HEK293 (cell line): ENCODE data around the gene TAF6L.
"Not testable (repeated sequence)": the region's sequence is repeated elsewhere in the genome, so short reads cannot be mapped to it uniquely, and the experiment has no call there.

Source experiments
- CTCF ChIA-PET: fragments of 350-600 bp; formaldehyde crosslinking; extraction: SDS; loops from one replicate; lab custom pipeline; 2021; ENCODE audit warnings: antibody characterized with exemption; lab: Yijun Ruan, JAX
- POLR2A ChIA-PET: fragments of 300-600 bp; formaldehyde crosslinking; extraction: SDS; loops from one replicate; lab custom pipeline; 2020; ENCODE audit warnings: antibody characterized with exemption, inconsistent platforms; lab: Yijun Ruan, JAX
- H3K27ac ChIP-seq: fragments of 200-500 bp; sonication (Bioruptor generic); 2 replicates; pipeline ENCODE4 v1.5.1; 2014; ENCODE audit warnings: low read depth, low read length, control low read depth, inconsistent platforms; ENCODE audit errors: extremely low read depth
- H3K36me3 ChIP-seq, 2 experiments: fragments of 200-500 bp in 1 of 2; sonication (Bioruptor generic) in 1 of 2; 1 replicate in 1 of 2; 2 replicates in 1 of 2; pipeline ENCODE4 v1.5.1; 2014 to 2017; ENCODE audit warnings: inconsistent platforms in 2 of 2, low read length in 2 of 2; ENCODE audit not compliant: control insufficient read depth in 2 of 2, insufficient read depth in 1 of 2
- H3K4me1 ChIP-seq: fragments of 200-500 bp; sonication (Bioruptor generic); 2 replicates; pipeline ENCODE4 v1.5.1; 2014; ENCODE audit warnings: mild to moderate bottlenecking, low read length, inconsistent platforms; ENCODE audit not compliant: control insufficient read depth, insufficient read depth
- H3K4me3 ChIP-seq: 2 replicates; pipeline ENCODE4 v1.5.1; 2011; ENCODE audit warnings: low read depth, mild to moderate bottlenecking, control low read depth, low read length, moderate library complexity
- H3K9me3 ChIP-seq: fragments of 200-500 bp; sonication (Bioruptor generic); 2 replicates; pipeline ENCODE4 v1.5.1; 2014; ENCODE audit warnings: low read depth, low read length, inconsistent platforms; ENCODE audit not compliant: control insufficient read depth, insufficient read depth
- AEBP2 ChIP-seq: fragments of 450-650 bp; formaldehyde crosslinking; IDR thresholded peaks from 2 replicates; pipeline ENCODE4 v1.5.1; 2016; ENCODE audit warnings: missing biosample characterization, missing genetic modification characterization, borderline replicate concordance
- GLI2 ChIP-seq: fragments of 450-650 bp; formaldehyde crosslinking; IDR thresholded peaks from 2 replicates; pipeline ENCODE4; 2017; ENCODE audit warnings: missing biosample characterization, missing genetic modification characterization, low read depth, borderline replicate concordance
- HOXC10 ChIP-seq: sonication (generic); formaldehyde crosslinking; IDR thresholded peaks from 2 replicates; pipeline ENCODE4 v1.8.1; 2023; ENCODE audit warnings: mild to moderate bottlenecking, missing genetic modification reagents
- REPIN1 ChIP-seq: fragments of 450-650 bp; formaldehyde crosslinking; IDR thresholded peaks from 2 replicates; pipeline ENCODE4 v1.5.1; 2017; ENCODE audit warnings: missing biosample characterization, missing genetic modification characterization, low read depth
- SCRT1 ChIP-seq: fragments of 450-650 bp; formaldehyde crosslinking; IDR thresholded peaks from 2 replicates; pipeline ENCODE4 v1.5.1; 2016; ENCODE audit warnings: missing biosample characterization, missing genetic modification characterization, borderline replicate concordance
- ZNF324 ChIP-seq: fragments of 450-650 bp; formaldehyde crosslinking; IDR thresholded peaks from 2 replicates; pipeline ENCODE4 v1.5.1; 2016; ENCODE audit warnings: missing biosample characterization, missing genetic modification characterization
- ZNF394 ChIP-seq: fragments of 450-650 bp; formaldehyde crosslinking; IDR thresholded peaks from 2 replicates; pipeline ENCODE4 v1.5.1; 2016; ENCODE audit warnings: missing biosample characterization, missing genetic modification characterization, mild to moderate bottlenecking, moderate library complexity, borderline replicate concordance
- ZNF449 ChIP-seq: fragments of 450-650 bp; formaldehyde crosslinking; IDR thresholded peaks from 2 replicates; pipeline ENCODE4 v1.5.1; 2017; ENCODE audit warnings: missing biosample characterization, mild to moderate bottlenecking, missing genetic modification characterization, moderate library complexity
- ZNF558 ChIP-seq: fragments of 450-650 bp; formaldehyde crosslinking; IDR thresholded peaks from 2 replicates; pipeline ENCODE4 v1.5.1; 2016; ENCODE audit warnings: missing biosample characterization, missing genetic modification characterization
- TF ChIP-seq, protein P1 (sequence below): fragments of 450-650 bp; IDR thresholded peaks from 2 replicates; pipeline ENCODE4 v1.5.1; 2018; ENCODE audit warnings: missing biosample characterization, mild to moderate bottlenecking, missing genetic modification characterization

Gene TAF6L

GRCh38 chr11:62737196-62737595 is 34.0 kb upstream of the TAF6L start:
- H3K4me3 ChIP-seq = no peak overlapping the region
- no peaks in the 10 kb centered on the region for H3K4me1 ChIP-seq
- CTCF ChIA-PET = interaction anchor here (1.3 kb wide), 1 partner anchor 32 kb away, joined by 3 read pairs; no protein-coding TSS in a partner anchor
- POLR2A ChIA-PET = interaction anchor here (0.6 to 0.7 kb wide), 2 partner anchors 17 to 102 kb away, joined by 3 to 6 read pairs; partner anchors contain the start of gene ZBTB3
- peaks cover 34 to 59% of the 10 kb centered on the region in 2 experiments for H3K36me3 ChIP-seq
- H3K27ac ChIP-seq = no peak overlapping the region
- no peaks in the 10 kb centered on the region for H3K9me3 ChIP-seq
- no peak for TF ChIP-seq ZNF324
- no peak for TF ChIP-seq ZNF558
- no peak for TF ChIP-seq SCRT1 (tag by site-specific recombination)
- TF ChIP-seq REPIN1 (tag by site-specific recombination) = no peak
- TF ChIP-seq HOXC10 (CRISPR knock-in tag) = no peak
- no peak for TF ChIP-seq GLI2 (tag by site-specific recombination)

DNA sequence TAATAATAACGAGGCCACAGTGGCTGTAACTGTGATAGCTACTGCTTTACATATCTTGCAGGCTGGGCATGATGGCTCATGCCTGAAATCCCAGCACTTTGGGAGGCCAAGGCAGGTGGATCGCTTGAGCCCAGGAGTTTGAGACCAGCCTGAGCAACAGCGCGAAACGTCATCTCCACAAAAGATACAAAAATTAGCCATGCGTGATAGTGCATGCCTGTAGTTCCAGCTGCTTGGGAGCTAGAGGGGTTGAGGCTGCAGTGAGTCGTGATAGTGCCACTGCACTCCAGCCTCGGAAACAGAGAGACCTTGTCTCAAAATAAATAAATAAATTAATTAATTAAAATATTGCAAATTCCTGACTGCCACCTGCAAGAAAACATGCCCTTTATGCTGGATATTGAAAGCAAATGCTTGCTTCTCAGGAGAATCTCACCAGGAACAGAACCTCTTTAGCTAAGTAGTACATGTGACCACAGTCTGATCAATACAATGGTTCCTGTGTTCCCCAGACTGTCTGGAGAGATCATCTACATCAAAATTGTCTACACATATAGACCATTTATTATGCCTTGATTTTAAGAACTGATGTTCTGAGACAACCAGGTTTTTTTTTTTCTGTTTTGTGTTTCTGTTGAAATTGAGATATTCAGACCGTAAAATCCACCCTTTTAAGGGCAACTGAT is 23.6 kb upstream of the TAF6L start:
- CTCF ChIA-PET = interaction anchor here (0.6 to 1.6 kb wide), 6 partner anchors 20 to 157 kb away, joined by 3 to 5 read pairs (median 4); partner anchors contain the start of gene TMEM179B
- POLR2A ChIA-PET = interaction anchor here (0.7 to 2.8 kb wide), 3 partner anchors 14 to 22 kb away, joined by 3 to 14 read pairs (median 4); partner anchors contain the start of genes HNRNPUL2 and POLR2G

GRCh38 chr11:62749931-62750330 is 21.3 kb upstream of the TAF6L start:
- TF ChIP-seq ZNF449 (tag by site-specific recombination) = peak; percentile 87
- CTCF ChIA-PET = interaction anchor here (1.2 kb wide), 1 partner anchor 20 kb away, joined by 3 read pairs; no protein-coding TSS in a partner anchor
- H3K27ac ChIP-seq, H3K4me1 ChIP-seq, H3K9me3 ChIP-seq, H3K4me3 ChIP-seq: not testable (repeated sequence)
- POLR2A ChIA-PET = interaction anchor here (0.7 kb wide), 2 partner anchors 22 to 418 kb away, joined by 4 to 7 read pairs; partner anchors contain the start of gene TAF6L
- peaks cover 0 to 18% of the 10 kb centered on the region in 2 experiments; a peak in 2 of 3 replicates for H3K36me3 ChIP-seq

More for the DNA sequence above, 23.6 kb upstream of the TAF6L start:
- peaks cover 0 to 14% of the 10 kb centered on the region in 2 experiments; a peak in 2 of 3 replicates for H3K36me3 ChIP-seq
- no peak overlapping the region for H3K4me3 ChIP-seq
- TF ChIP-seq ZNF394 (tag by site-specific recombination) (no peak), AEBP2 (tag by site-specific recombination) (no peak)
- TF ChIP-seq, protein P1, sequence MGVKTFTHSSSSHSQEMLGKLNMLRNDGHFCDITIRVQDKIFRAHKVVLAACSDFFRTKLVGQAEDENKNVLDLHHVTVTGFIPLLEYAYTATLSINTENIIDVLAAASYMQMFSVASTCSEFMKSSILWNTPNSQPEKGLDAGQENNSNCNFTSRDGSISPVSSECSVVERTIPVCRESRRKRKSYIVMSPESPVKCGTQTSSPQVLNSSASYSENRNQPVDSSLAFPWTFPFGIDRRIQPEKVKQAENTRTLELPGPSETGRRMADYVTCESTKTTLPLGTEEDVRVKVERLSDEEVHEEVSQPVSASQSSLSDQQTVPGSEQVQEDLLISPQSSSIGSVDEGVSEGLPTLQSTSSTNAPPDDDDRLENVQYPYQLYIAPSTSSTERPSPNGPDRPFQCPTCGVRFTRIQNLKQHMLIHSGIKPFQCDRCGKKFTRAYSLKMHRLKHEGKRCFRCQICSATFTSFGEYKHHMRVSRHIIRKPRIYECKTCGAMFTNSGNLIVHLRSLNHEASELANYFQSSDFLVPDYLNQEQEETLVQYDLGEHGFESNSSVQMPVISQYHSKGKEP = peak; percentile 92
- H3K27ac ChIP-seq = no peak overlapping the region
- H3K9me3 ChIP-seq = no peaks in the 10 kb centered on the region
- H3K4me1 ChIP-seq = no peaks in the 10 kb centered on the region
